ENCODE data around the gene LRP8. TPM values are rescaled to one million over a fixed set of nuclear protein-coding genes. Genes with fewer than 3 reads are reported as not detected.
"Not testable (repeated sequence)": the region's sequence is repeated elsewhere in the genome, so short reads cannot be mapped to it uniquely, and the experiment has no call there.

LRP8 gene
- total RNA-seq, 2 experiments from 2014 or later: 51.8 to 56.6 TPM

DNA sequence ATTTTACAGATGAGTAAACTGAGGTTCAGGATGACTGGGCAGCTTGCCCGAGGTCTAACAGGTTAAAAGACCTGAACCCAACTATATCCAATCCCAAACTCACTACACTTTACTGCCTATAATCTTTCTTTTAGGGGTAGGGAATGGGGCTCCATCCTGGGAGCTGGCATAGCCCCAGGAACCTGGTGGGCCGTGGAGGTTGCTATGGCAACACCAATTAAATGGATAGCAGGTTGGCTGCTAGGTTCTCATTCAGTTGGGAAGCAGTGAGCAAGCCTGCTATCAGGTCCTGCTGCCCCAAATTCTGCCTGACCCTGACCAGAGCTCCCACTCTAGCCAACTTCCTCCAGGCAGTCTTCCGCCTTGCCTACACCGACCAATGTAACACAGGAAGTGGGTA lies 40.9 kb downstream of the LRP8 start:
- Mint-ChIP-seq H3K36me3 (ENCODE audit: low read depth) (peaks cover 22% of the 10 kb centered on the region), H3K4me3 (no peak overlapping the region), H3K27me3 (no peaks in the 10 kb centered on the region), H3K4me1 (peaks cover 8% of the 10 kb centered on the region), H3K9me3 (no peaks in the 10 kb centered on the region), H3K27ac (no peak overlapping the region)
- ChIA-PET POLR2A (no interaction called here), CTCF (interaction anchor here (1.8 kb wide), 1 partner anchor 106 kb away, joined by 4 read pairs; no protein-coding TSS in a partner anchor)
- no peak for DNase-seq

DNA sequence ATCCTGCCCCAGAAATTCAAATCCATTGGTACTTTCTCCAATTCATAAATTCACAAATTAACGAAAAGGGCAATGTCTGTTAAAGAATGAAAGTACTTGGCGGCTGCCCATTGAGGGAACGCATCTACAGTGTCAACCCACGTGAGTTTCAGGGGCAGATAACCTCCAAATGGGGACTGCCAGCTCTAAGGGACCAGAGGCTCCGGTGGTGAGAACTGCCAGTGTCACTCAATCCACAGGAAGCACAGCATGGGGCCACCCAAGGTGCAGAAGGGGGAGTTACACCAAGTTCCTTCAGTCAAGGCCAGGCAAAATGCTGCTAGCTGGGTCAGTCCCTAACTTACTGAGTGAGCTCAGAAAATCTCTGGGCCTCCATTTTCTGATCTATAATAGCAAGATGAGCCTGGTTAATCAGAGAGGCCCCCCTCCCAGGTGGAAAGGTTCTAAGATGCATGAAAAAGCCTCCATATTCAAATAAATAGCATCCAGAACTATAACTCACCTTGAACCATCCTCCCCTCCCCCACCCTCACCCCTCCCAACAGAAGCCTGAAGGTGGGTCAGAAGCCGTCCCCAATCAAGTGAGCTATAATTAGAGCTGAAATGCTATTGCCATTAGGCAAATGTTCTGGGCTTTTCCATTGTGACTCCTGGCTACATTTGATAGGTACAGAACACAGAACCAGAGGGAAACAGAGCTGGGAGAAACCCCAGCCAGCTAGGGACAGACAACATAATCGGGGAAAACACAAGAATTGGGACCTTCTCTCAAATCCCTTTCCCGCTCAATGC lies 41.7 kb downstream of the LRP8 start:
- Mint-ChIP-seq H3K4me1 (peaks cover 4% of the 10 kb centered on the region), H3K36me3 (ENCODE audit: low read depth) (peaks cover 20% of the 10 kb centered on the region), H3K9me3 (no peaks in the 10 kb centered on the region), H3K27me3 (no peaks in the 10 kb centered on the region), H3K4me3 (no peak overlapping the region), H3K27ac (peak overlapping the region; percentile 62)
- ChIA-PET POLR2A (no interaction called here), CTCF (interaction anchor here (1.3 to 1.8 kb wide), 2 partner anchors 10 to 107 kb away, joined by 4 to 5 read pairs; no protein-coding TSS in a partner anchor)
- DNase-seq: no peak

DNA sequence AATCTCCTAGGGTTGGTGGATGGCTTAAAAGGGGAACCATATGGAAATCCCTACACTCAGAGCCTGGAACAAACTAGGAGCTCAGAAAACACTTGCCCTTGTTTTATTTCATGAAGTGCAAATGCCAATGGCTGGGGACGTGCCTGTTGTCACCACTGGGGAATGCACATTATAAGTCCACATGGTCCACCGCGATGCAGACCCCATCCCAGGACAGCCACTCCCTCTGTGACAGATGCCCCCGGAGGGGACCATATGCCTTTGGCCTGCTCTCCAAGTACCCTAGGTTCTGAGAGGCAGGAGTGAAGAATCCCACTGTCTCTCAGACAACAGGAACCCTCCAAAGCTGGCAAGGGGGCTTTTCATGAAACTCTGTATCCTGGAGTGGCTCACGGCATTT lies 42.3 kb downstream of the LRP8 start:
- no peaks in the 10 kb centered on the region for H3K9me3 Mint-ChIP-seq
- peaks cover 20% of the 10 kb centered on the region for H3K36me3 Mint-ChIP-seq (ENCODE audit: low read depth)
- H3K4me1 Mint-ChIP-seq: peaks cover 1% of the 10 kb centered on the region
- no peak for DNase-seq
- ChIA-PET POLR2A (no interaction called here), CTCF (interaction anchor here (1.3 to 1.8 kb wide), 2 partner anchors 11 to 108 kb away, joined by 4 to 5 read pairs; no protein-coding TSS in a partner anchor)
- H3K4me3 Mint-ChIP-seq: no peak overlapping the region
- no peaks in the 10 kb centered on the region for H3K27me3 Mint-ChIP-seq
- H3K27ac Mint-ChIP-seq: no peak overlapping the region

DNA sequence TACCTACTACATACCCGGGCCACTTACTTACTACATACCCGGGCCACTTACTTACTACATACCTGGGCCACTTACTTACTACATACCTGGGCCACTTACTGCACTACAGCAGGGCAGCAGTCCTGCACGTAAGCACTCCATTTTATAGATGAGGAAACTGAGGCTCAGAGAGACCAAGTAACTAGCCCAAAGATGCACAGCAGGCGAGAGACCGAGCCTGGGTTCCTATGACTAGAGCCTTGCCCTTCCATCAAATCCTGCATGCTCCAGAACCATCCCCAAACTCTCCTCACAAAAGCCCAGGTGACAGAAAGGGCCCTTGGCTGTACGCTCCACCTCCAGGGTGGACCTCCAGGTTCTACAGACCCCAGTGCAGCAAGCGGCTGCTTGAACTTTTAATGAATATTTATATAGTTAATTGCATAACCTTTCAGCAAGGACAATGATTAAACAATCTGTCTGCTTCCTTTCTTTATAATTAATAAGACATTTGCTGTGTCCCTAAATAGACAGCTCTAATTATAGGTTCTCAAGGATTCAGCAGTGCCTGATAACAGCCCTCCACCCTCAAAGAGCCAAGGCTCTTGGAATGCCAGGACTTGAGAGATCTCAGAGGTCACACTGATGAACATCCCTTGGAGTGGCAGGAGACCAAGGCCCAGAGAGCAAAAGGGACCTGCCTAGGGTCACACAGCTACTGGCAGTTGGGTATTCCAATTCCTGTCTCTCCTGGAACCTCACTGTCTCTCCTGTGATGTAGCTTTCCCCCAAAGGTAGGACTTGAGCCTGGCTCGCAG lies 43.4 kb downstream of the LRP8 start:
- DNase-seq: no peak
- ChIA-PET CTCF (no interaction called here), POLR2A (no interaction called here)
- Mint-ChIP-seq H3K4me3 (no peak overlapping the region), H3K27me3 (no peaks in the 10 kb centered on the region), H3K27ac (no peak overlapping the region), H3K9me3 (no peaks in the 10 kb centered on the region), H3K4me1 (peaks cover 1% of the 10 kb centered on the region), H3K36me3 (ENCODE audit: low read depth) (peaks cover 22% of the 10 kb centered on the region)

DNA sequence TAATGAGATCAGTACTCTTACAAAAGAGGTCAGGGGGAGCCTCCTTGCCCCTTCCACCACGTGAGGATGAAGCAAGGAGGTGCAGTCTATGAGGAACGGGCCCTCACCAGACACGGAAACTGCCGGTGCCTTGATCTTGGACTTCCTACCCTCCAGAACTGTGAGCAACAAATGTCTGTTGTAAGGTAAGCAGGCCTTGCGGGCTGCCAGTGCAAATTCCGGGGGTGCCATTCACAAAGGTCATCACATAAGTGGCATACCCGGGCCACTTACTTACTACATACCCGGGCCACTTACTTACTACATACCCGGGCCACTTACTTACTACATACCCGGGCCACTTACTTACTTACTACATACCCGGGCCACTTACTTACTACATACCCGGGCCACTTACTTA lies 44.7 kb downstream of the LRP8 start:
- H3K4me1 Mint-ChIP-seq, POLR2A ChIA-PET, H3K9me3 Mint-ChIP-seq, DNase-seq, H3K27me3 Mint-ChIP-seq, H3K4me3 Mint-ChIP-seq, H3K27ac Mint-ChIP-seq, CTCF ChIA-PET: not testable (repeated sequence)
- peaks cover 17% of the 10 kb centered on the region for H3K36me3 Mint-ChIP-seq (ENCODE audit: low read depth)

DNA sequence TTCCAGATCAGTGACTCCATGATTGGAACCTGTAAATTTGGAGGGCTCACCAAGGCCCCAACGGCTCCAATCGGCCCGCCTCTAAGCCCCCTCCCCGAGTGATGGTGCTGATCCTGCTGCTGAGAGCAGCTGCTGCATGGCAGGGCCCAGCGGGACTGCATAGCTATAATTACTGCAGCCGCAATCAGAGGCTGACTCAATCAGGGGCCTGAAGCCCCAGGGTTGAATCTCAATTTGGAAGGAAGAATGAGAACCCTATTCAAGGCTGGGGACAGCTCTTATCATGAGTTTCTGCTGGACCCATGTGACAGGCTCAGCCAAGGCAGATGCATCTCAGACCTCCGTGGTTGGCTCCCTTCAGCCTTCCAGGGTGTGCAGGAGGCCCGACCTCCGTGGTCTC lies 46.7 kb downstream of the LRP8 start:
- ChIA-PET POLR2A (no interaction called here), CTCF (interaction anchor here (0.5 to 1.7 kb wide), 3 partner anchors 112 to 142 kb away, joined by 3 to 7 read pairs (median 3); no protein-coding TSS in a partner anchor)
- no peaks in the 10 kb centered on the region for H3K27me3 Mint-ChIP-seq
- no peaks in the 10 kb centered on the region for H3K9me3 Mint-ChIP-seq
- H3K27ac Mint-ChIP-seq: peak overlapping the region; percentile 10
- DNase-seq: no peak
- peaks cover 19% of the 10 kb centered on the region for H3K36me3 Mint-ChIP-seq (ENCODE audit: low read depth)
- no peak overlapping the region for H3K4me3 Mint-ChIP-seq
- peaks cover 2% of the 10 kb centered on the region for H3K4me1 Mint-ChIP-seq

DNA sequence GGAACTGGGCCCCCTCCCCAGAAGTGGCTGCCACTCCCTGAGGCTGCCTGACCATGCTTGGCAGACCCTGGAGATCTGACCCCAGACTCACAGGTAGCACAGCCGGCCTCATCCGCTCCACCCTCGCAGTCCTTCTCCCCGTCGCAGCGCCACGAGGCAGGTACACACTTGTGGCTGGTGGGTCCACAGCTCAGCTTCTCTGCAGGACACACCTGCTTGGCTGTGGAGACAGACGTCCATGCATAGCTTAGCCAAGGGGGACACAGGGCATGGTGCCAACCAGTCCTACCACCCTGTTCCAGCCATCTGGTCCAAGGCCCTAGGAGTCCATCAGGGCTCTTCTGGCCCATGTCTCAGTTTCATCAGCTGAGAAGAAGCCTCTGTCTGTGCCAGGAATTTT lies 47.4 kb downstream of the LRP8 start:
- Mint-ChIP-seq H3K36me3 (ENCODE audit: low read depth) (peaks cover 21% of the 10 kb centered on the region), H3K27me3 (no peaks in the 10 kb centered on the region), H3K4me1 (peaks cover 2% of the 10 kb centered on the region), H3K4me3 (no peak overlapping the region), H3K27ac (no peak overlapping the region), H3K9me3 (no peaks in the 10 kb centered on the region)
- ChIA-PET CTCF (interaction anchor here (0.5 to 1.7 kb wide), 3 partner anchors 113 to 143 kb away, joined by 3 to 7 read pairs (median 3); no protein-coding TSS in a partner anchor), POLR2A (no interaction called here)
- DNase-seq: no peak

DNA sequence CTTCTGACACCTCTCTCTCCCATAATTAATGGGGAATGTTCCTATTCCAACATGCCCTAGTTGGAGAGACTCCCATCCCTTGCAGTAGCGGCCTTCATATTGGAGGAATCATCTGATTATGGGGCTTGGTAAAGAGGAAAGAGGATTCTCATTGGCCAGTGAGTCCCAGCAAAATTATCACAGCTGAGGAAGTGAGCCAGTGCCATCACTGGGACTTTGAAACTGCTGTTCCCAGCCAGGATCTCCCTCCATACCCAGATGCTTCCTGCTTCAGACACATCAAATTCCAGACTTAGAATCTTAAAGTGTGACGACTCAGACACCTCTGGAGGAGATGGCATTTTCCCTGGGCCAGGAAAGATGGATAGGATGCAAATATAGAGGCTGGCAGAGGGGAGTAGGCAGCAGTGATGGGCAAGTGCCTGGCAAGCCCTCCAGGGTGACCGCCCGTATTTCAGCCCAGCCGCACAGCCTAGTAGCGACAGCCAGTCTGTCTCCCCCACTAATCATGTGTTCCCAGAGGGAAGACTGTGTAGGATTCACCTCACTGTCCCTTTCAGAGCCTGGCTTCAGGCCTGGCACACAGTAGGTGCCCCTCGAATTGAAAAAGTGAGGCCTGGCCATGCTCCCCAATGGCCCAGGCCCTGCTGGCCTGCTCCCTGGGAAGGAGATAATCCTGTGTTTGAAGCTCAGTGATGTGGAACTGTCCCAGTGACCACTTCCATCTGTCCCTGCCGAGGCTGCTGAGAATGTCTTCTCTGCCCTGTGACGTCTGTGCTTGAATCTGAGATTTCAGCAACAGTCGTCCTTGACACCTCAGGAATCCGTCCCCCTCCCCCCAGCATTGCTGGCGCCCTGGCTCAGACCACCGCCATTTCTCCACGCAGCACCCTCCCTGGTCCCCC lies 48.3 kb downstream of the LRP8 start:
- Mint-ChIP-seq H3K4me1 (peaks cover 2% of the 10 kb centered on the region), H3K36me3 (ENCODE audit: low read depth) (peaks cover 18% of the 10 kb centered on the region), H3K27ac (no peak overlapping the region), H3K9me3 (no peaks in the 10 kb centered on the region), H3K4me3 (no peak overlapping the region), H3K27me3 (no peaks in the 10 kb centered on the region)
- ChIA-PET POLR2A (no interaction called here), CTCF (interaction anchor here (0.8 to 2.3 kb wide), 6 partner anchors 9 to 114 kb away, joined by 4 to 13 read pairs (median 6); no protein-coding TSS in a partner anchor)
- no peak for DNase-seq

DNA sequence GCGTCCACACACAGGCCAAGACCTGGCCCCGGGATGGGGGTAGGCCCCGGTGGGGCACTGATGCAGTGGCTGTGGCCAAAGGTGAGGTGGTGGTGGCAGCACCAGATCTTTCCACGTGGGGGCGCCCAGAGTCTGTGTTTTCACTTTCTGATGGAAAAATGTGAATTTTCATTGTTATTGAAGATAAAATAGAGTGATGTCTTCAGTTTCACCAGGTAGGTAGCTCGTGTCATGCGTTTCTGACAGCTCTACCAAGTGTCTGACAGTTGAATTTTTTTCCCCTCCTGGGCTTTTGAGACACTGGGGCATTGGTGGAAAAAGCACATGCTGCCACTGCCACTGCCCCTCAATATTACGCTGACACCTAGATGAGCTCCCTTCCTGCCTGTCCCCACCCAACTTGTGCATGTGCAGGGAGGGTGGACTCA lies 49.6 kb downstream of the LRP8 start:
- Mint-ChIP-seq H3K36me3 (ENCODE audit: low read depth) (peaks cover 21% of the 10 kb centered on the region), H3K9me3 (no peaks in the 10 kb centered on the region), H3K4me1 (peaks cover 2% of the 10 kb centered on the region), H3K4me3 (no peak overlapping the region), H3K27ac (peak overlapping the region; percentile 58), H3K27me3 (no peaks in the 10 kb centered on the region)
- ChIA-PET POLR2A (no interaction called here), CTCF (interaction anchor here (0.6 to 2.3 kb wide), 16 partner anchors 11 to 604 kb away, joined by 3 to 13 read pairs (median 4); no protein-coding TSS in a partner anchor)
- DNase-seq: peak; percentile 76

DNA sequence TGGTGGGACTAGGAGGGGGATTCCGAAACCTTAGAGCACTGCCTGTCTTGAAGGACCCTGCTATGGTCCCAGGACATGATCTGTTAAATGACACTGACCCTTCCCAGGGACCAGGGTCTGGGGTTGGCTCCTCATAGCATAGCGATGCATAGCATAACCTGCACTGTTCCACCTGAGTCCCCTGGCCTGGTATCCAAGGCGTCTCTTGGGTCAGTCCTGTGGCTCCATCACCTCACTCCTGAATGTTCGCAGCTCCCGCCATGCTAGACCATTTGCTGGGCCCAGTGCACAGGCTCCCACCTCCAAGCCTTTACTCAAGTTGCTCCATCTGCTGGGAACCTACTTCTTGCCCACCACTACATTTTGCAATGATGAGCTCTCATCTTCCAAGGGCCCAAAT lies 50.5 kb downstream of the LRP8 start:
- POLR2A ChIA-PET: no interaction called here
- peaks cover 4% of the 10 kb centered on the region for H3K4me1 Mint-ChIP-seq
- no peaks in the 10 kb centered on the region for H3K9me3 Mint-ChIP-seq
- H3K27me3 Mint-ChIP-seq: no peaks in the 10 kb centered on the region
- peaks cover 23% of the 10 kb centered on the region for H3K36me3 Mint-ChIP-seq (ENCODE audit: low read depth)
- CTCF ChIA-PET: interaction anchor here (0.5 to 2.3 kb wide), 9 partner anchors 12 to 596 kb away, joined by 3 to 13 read pairs (median 5); no protein-coding TSS in a partner anchor
- no peak for DNase-seq
- H3K27ac Mint-ChIP-seq: no peak overlapping the region
- no peak overlapping the region for H3K4me3 Mint-ChIP-seq

DNA sequence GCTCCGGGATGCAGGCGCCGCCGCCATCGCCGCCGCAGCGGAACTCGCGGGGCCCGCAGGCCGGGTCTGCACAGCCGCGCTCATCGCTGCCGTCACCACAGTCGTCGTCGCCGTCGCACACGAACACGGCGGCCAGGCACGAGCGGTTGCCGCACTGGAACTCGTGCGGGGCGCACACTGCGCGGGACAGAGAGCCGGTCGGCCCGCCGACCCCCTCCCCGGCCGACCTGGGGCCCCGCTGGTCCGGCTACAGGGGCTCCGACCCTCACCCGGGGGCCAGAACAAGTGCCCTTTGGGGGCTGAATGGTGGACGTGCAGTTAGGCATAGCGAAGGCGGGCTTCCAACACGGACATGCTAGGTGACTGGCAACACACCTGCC lies 51.0 kb downstream of the LRP8 start:
- ChIA-PET CTCF (interaction anchor here (0.6 to 1.9 kb wide), 3 partner anchors 116 to 597 kb away, joined by 5 to 6 read pairs (median 5); no protein-coding TSS in a partner anchor), POLR2A (no interaction called here)
- no peak overlapping the region for H3K27ac Mint-ChIP-seq
- H3K36me3 Mint-ChIP-seq (ENCODE audit: low read depth): peaks cover 23% of the 10 kb centered on the region
- DNase-seq: no peak
- no peaks in the 10 kb centered on the region for H3K27me3 Mint-ChIP-seq
- no peak overlapping the region for H3K4me3 Mint-ChIP-seq
- H3K9me3 Mint-ChIP-seq: no peaks in the 10 kb centered on the region
- peaks cover 4% of the 10 kb centered on the region for H3K4me1 Mint-ChIP-seq

DNA sequence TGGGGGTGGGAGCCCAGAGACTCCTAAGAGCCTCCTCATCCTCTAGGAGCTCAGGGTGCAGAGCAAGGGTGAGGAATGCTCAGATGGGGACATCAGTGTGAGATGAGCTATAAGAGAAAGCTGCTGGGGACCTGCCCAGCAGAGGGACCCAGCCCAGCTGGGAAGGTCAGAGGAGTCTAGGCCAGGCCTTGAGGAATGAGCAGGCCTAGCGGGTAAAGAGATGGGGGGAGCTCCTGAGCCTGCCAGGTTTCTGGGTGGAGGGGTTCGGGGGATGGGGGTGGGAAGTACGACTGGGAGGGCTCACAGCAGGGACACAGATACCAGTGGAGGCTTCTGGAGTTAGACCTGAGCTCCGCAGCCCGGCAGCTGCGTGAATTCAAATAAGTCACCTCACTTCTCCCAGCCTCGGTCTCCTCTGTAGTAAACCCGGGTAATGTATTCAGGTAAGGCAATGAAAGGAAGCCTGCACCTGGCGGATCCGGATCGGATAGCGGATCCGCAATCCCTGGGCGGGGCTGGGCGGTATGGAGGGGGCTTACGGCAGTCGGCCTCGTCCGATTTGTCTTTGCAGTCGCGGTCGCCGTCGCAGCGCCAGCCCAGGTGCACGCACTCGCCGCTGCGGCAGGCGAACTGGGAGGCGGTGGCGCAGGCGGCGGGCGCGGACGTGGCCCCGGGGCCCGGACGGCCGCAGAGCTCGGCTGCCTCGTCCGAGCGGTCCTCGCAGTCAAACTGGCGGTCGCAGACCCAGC lies 51.5 kb downstream of the LRP8 start:
- Mint-ChIP-seq H3K4me1 (peaks cover 4% of the 10 kb centered on the region), H3K9me3 (no peaks in the 10 kb centered on the region), H3K4me3 (no peak overlapping the region), H3K27me3 (no peaks in the 10 kb centered on the region), H3K36me3 (ENCODE audit: low read depth) (peaks cover 23% of the 10 kb centered on the region), H3K27ac (no peak overlapping the region)
- DNase-seq: no peak
- ChIA-PET POLR2A (no interaction called here), CTCF (interaction anchor here (1.0 to 1.2 kb wide), 2 partner anchors 47 to 117 kb away, joined by 3 to 5 read pairs; no protein-coding TSS in a partner anchor)
